OCI-LY7 (cell line): ENCODE results near the gene GALNTL6.

Source experiments
- EZH2phosphoT487 ChIP-seq: fragments of 200-600 bp; sonication (generic); IDR thresholded peaks from 2 replicates; pipeline ENCODE4 v1.6.1; 2018; ENCODE audit warnings: low read depth, borderline replicate concordance, mild to moderate bottlenecking, mixed run types, antibody characterized with exemption, low read length, moderate library complexity, mixed read lengths
- TF ChIP-seq, protein P1 (sequence below): fragments of 200-600 bp; sonication (generic); conservative IDR thresholded peaks from 2 replicates; pipeline ENCODE4 v1.5.1; 2014; ENCODE audit warnings: mild to moderate bottlenecking, antibody characterized with exemption, low read length, moderate library complexity, mixed read lengths

DNA sequence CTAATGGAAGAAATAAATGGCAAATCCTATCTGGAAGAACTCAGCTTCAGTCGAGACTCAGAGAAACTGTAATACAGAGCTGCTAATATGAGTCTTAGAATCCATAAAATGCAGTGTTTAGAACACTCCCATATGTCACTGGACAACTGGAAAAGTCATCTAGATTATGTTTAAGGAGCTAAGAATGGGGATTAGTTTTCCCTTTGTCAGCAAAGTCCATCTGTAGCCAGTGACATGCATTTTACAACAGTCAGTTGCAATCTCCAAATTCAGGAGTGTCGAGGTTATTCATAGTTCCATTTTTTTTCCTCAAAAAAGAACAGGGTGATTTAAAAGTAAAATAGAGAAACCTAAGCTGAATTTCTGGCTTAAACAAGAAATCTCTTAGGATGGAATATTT is 838.8 kb downstream of the GALNTL6 start:
- TF ChIP-seq, protein P1, sequence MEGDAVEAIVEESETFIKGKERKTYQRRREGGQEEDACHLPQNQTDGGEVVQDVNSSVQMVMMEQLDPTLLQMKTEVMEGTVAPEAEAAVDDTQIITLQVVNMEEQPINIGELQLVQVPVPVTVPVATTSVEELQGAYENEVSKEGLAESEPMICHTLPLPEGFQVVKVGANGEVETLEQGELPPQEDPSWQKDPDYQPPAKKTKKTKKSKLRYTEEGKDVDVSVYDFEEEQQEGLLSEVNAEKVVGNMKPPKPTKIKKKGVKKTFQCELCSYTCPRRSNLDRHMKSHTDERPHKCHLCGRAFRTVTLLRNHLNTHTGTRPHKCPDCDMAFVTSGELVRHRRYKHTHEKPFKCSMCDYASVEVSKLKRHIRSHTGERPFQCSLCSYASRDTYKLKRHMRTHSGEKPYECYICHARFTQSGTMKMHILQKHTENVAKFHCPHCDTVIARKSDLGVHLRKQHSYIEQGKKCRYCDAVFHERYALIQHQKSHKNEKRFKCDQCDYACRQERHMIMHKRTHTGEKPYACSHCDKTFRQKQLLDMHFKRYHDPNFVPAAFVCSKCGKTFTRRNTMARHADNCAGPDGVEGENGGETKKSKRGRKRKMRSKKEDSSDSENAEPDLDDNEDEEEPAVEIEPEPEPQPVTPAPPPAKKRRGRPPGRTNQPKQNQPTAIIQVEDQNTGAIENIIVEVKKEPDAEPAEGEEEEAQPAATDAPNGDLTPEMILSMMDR = no peak
- TF ChIP-seq EZH2phosphoT487 = no peak
